ENCODE data around the gene PHB1.
"Not testable (repeated sequence)": the region's sequence is repeated elsewhere in the genome, so short reads cannot be mapped to it uniquely, and the experiment has no call there.

The PHB1 gene

DNA sequence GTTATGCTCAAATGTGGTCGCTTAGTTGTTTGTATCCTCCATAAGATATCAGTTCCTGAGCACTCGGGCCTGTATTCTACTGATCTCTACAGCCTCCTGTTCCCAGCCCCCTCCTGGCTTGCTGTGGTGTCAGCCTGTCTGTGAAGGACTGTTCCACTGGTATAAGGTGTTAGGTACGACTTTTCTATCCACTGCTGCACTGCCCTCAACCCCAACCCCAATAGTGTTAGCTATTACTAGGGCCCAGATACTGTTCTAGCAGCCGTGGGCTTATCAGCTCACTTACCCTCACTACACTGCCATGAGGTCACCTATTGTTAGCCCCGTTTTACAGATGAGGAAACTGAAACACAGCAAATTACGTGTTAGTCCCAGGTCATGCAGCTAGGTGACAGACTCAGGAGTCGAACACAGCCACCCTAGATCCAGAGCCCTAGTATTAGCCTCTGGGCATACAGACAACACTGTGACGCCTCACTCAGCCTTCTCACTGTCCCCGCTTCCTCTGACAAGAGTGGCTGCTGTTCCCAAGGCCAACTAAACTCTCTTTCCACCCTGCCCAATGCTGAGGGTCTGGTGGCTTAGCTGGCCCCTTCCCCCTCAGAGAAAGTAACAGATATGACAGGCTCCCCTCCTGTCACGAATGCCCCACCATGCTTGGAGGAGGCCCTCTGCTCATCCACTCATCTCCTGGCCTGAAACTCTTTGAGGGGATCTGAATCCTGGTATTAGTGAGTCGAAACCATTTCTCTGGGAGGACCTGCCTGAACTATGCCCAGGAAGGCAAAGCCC is 27.0 kb downstream of the PHB1 start:
- DNase-seq (ENCODE audit: low read depth, low spot score), result no peak
- no peak overlapping the region for H3K4me3 ChIP-seq (ENCODE audit: low read length)

DNA sequence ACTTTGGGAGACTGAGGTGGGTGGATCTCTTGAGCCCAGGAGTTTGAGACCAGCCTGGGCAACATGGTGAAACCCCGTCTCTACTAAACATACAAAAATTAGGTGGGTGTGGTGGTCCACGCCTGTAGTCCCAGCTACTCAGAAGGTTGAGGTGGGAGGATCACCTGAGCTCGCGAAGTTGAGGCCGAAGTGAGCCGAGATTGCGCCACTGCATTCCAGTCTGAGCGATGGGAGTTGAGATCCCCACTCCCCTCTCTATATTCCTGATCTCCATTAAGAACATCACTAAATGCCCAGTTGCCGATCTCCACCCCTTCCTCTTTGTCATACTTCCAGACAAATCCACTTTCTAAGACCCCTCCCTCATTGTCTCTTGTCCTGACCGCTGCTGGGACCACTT is 28.3 kb downstream of the PHB1 start:
- no peak overlapping the region for H3K4me3 ChIP-seq (ENCODE audit: low read length)
- DNase-seq (ENCODE audit: low read depth, low spot score), result no peak

DNA sequence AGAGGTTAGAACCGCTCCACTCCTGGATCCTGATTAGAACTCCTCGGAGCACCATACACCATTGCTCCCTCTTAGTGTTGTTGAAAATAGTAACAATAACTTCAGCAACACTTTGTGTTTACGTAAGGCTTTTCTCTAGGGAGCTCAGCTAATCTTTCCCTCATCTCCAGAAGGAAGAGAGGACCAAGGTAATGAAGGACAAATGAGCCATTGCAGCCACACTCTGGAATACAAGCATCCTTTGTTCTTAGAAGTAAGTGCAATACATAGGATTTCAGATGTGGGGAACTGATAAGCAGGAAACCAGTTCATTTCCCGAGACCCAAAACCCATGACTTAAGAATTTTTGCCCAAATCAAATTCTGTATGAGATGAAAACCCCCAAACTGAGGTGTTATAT is 29.7 kb downstream of the PHB1 start:
- no peak for DNase-seq (ENCODE audit: low read depth, low spot score)
- H3K4me3 ChIP-seq (ENCODE audit: low read length), result no peak overlapping the region

DNA sequence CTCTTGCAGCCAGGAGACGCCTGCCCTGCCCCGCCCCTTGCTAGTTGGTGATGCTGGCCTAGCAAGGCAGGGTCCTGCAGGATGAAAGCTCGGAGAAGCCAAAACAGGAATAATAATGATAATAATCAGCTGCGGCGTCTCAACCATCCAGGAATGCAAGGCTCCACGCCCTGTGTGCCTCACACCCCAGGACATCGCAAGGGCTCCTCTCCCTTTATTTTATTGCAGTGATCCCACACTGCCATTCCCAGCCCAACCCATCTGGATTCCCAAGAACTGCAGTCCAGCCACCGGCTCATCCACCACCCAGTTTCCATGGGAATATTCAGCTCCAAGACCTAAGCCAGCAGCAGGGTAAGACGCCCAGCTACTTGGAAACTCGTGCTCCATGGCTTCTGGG is 31.6 kb downstream of the PHB1 start:
- H3K4me3 ChIP-seq (ENCODE audit: low read length), result no peak overlapping the region
- DNase-seq (ENCODE audit: low read depth, low spot score), result no peak

DNA sequence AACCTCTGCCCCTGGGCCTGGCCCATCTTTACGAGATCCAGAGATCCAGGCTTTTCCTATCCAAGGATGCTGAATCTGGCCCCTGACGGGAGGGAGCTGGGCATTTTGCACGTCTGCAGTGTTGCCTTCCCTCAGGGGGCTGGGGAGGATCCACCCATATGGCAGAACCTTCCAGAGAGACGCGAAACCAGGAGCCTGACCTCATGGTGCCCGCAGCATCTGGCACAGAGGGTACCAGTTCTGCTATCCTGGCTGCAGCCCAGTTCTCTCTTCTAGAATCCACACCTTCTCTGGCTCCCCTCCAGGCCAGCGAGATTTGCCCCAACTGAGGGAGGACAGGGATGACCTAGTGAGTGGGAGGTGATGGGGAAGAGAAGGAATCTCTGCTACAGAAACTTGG is 32.1 kb downstream of the PHB1 start:
- H3K4me3 ChIP-seq (ENCODE audit: low read length), result no peak overlapping the region
- no peak for DNase-seq (ENCODE audit: low read depth, low spot score)

DNA sequence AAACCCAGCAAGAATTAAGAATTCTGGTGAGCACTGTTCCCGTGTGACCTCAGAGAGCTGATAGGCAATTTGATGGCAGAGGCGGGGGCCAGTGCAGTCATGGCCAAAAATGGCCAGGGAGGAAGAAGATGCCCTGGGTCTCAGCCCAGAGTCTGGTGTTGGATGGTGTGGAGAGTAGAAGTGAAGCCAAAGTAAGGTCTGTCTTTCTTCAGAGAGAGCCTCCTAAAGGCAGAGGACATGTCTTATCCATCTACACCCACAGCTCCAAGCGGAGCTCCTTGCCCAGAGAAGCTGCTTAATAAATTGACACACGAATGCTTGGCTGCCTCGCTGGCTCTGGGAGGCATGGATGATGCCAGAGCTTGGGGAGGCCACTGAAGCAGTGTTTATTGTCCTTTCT is 32.9 kb downstream of the PHB1 start:
- H3K4me3 ChIP-seq (ENCODE audit: low read length), result no peak overlapping the region
- DNase-seq (ENCODE audit: low read depth, low spot score), result no peak

DNA sequence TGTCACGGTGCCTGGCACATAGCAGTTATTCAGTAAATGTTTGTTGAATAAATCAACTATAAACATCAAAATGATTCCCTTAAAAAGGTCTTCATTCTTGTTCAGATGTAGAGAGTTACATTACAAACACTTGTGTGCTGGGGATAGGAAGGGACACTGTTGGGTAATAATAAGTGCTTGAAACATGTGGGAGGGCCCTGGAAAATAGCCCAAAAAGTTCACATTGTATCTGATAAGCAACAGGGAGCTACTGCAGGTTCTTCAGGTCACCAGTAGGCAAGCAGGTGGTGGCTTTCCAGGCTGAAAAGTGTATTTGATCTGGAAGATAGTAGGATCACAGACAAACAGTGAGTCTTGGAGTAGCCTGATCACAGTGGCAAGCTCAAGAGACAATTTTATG is 33.6 kb downstream of the PHB1 start:
- no peak for DNase-seq (ENCODE audit: low read depth, low spot score)

DNA sequence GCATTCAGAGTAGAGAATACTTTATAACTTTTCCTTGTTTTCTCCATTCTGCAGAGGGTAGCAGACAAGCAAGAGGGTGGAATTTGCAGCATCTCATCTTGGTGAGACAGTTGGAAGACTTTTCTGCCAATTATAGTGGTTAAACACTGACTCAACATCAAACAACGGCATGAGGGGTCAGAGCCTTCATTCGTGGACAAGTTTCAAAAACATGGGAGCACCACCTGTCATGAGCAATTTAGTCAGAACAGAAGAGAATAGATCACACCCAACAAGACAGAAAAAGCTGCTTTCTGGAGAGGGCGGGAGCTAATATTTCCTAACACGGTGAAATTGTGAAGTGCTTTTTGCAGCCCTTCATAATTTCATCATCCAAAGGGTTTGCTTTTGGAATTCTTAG is 34.8 kb downstream of the PHB1 start:
- DNase-seq (ENCODE audit: low read depth, low spot score), result no peak
- H3K4me3 ChIP-seq (ENCODE audit: low read length), result no peak overlapping the region

More for the DNA sequence above, 33.6 kb downstream of the PHB1 start:
- H3K4me3 ChIP-seq (ENCODE audit: low read length), result no peak overlapping the region

DNA sequence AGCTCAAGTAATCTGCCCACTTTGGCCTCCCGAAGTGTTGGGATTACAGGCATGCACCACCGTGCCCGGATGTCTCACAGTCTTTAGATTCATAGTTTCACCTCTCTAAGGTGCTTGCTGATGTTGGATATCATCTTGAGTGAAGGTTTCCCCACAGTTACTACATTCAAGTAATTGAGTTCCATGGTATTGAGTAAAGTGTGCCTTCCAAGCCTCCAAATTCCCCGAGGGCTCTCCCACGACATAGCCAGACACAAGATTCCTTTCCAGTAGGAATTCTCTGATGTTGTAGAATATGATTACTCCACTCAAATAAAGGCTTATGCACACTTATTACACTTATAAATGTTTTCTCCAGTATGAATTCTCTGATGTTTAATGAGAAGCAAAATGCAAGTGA is 36.4 kb downstream of the PHB1 start:
- DNase-seq (ENCODE audit: low read depth, low spot score), result no peak

DNA sequence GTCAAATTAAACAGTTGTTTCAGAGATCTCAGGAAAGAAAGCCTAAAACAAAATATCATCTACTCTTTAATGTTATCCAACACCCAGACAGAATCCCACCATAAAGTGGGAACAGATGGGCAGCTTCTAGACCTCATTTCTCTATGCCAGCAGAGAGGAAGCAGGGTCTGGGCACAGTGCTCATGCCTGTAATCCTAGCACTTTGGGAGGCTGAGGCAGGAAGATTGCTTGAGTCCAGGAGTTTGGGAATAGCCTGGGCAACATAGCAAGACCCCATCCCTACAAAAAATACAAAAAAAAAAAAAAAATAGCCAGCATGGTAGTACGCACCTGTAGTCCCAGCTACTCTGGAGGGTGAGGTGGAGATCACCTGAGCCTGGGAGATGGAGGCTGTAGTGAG is 39.1 kb downstream of the PHB1 start:
- DNase-seq (ENCODE audit: low read depth, low spot score), result no peak
- H3K4me3 ChIP-seq (ENCODE audit: low read length), result no peak overlapping the region

More for the DNA sequence above, 36.4 kb downstream of the PHB1 start:
- no peak overlapping the region for H3K4me3 ChIP-seq (ENCODE audit: low read length)

DNA sequence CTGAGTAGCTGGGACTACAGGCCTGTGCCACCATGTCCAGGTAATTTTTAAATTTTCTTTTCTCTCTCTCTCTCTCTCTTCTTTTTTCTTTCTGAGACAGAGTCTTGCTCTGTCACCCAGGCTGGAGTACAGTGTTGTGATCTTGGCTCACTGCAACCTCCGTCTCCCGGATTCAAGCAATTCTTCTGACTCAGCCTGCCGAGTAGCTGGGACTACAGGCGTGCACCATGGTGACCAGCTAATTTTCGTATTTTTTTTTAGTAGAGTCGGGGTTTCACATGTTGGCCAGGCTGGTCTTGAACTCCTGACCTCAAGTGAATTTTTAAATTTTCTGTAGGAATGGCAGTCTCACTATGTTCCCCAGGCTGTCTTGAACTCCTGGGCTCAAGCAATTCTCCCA is 41.6 kb downstream of the PHB1 start:
- no peak overlapping the region for H3K4me3 ChIP-seq (ENCODE audit: low read length)
- DNase-seq (ENCODE audit: low read depth, low spot score), result no peak

DNA sequence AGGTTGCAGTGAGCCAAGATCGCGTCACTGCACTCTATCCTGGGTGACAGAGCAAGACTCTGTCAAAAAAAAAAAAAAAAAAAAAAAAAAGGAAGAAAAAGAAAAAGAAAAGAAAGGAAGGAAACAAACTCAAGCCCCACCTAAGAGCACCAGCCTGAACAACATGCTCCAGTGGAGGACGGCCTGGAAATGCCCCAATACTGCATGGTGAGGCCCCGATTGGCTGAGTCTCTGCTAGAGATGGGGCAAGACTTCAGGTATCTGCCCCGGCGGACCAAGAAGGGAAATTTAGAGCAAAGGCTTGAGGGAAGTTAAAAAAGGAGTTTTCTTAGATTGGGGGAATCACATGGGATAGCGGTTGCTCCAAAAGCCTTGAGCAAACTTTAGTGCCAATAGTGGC is 42.3 kb downstream of the PHB1 start:
- no peak for DNase-seq (ENCODE audit: low read depth, low spot score)
- no peak overlapping the region for H3K4me3 ChIP-seq (ENCODE audit: low read length)

DNA sequence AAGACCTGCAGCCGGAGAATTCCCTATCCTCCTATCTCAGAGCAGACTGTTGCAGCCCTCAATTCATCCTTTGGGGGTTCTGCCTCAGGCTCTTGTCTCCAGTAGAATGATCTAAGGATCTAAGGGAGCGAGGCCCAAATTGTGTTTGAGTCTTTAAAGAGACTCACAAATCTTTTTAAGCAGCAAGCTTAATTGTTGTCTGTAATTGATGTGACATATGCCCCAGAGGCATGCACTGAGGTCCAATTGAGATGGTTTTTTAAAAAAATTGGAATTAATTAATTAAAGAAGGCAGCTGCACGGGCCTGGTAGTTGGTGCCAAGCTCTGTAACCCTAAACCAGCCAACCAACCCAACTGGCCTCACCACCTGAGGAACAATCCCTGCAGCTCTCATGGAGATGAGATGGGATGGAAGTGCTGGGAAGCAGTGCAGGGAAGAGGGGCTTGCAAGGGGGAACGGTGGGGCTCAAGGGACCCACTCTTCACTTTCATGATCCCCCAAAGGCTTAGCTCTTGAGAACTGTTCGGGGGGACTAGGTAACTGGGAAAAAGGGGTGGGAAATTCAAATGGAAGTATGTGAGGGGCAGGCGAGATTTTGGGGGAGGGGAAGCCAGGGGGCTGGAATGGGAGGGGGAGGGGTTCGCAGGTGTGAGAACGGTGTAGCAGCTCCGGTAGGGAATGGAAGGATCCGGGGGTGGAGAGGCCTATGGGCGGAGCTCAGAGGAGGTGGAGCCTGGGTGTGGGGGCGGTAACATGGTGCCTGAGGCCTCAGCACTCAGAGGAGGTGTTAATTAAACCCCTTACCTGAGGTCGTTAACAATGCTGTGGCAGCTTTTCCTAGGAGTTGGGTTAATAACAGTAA is 43.5 kb downstream of the PHB1 start:
- no peak for DNase-seq (ENCODE audit: low read depth, low spot score)
- H3K4me3 ChIP-seq (ENCODE audit: low read length), result no peak overlapping the region

DNA sequence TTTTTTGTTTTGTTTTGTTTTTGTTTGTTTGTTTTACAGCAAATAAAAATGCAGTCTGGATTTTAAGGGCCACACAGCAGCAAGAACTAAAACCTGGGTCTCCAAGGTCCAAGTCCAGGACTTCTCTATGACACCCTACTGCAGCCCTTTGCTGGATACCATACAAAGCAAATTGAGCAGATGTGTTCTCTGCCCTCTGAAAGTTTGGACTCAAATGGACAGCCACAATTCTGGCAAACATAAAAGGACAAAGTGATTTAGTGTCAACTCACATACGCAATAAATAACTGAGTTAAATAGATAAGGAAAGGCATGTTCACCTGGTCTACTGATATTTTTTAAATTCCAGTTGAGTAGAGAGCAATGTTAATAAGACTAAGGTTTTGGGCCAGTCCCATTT is 44.9 kb downstream of the PHB1 start:
- DNase-seq (ENCODE audit: low read depth, low spot score), result no peak
- H3K4me3 ChIP-seq (ENCODE audit: low read length), result no peak overlapping the region

DNA sequence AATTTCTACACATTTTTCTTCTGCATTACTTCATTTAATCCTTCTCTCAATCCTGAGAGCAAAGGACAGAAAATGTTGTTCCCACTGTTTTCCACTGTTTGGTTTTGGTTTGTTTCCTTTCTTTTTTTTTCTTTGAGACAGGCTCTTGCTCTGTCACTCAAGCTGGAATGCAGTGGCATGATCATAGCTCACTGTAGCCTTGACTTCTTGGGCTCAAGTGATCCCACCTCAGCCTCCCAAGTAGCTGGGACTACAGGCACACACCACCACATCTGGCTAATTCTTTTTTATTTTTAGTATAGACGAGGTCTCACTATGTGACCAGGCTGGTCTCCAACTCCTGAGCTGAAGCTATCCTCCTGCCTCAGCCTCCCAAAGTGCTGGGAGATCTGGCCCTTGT is 45.6 kb downstream of the PHB1 start:
- H3K4me3 ChIP-seq (ENCODE audit: low read length), result no peak overlapping the region
- no peak for DNase-seq (ENCODE audit: low read depth, low spot score)

DNA sequence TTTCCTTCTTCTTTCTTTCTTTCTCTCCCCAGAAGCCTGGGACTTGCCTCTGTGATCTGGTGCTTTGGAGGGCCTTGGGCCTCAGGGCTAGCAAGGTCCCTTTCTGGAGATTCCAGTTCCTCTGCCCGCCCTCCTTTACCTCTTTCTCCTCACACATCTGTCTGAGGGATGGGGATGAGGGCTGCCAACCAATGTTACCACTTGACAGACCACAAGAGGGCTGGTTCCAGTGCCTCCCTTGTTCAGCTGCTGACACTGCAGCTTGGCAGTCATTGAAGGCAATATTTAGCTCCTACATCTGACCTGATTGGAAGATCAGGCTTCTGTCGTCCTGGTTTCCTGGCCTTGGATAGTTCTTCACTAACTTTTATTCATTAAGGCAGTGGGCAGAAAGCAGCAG is 49.0 kb downstream of the PHB1 start:
- H3K4me3 ChIP-seq (ENCODE audit: low read length), result no peak overlapping the region
- DNase-seq (ENCODE audit: low read depth, low spot score), result peak; percentile 79

DNA sequence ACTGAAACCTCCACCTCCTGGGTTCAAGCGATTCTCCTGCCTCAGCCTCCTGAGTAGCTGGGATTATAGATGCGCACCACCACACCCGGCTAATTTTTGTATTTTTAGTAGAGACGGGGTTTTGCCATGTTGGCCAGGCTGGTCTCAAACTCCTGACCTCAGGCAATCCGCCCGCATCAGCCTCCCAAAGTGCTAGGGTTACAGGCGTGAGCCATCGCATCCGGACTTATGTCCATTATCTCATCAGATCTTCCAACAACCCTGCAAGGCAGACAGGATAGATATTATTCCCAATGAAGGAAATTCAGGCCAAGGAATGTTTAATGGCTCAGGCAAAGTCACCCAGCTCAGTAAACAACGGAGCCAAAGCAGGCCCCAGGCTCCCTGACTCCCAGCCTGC is 49.6 kb downstream of the PHB1 start:
- DNase-seq (ENCODE audit: low read depth, low spot score); H3K4me3 ChIP-seq (ENCODE audit: low read length): not testable (repeated sequence)

DNA sequence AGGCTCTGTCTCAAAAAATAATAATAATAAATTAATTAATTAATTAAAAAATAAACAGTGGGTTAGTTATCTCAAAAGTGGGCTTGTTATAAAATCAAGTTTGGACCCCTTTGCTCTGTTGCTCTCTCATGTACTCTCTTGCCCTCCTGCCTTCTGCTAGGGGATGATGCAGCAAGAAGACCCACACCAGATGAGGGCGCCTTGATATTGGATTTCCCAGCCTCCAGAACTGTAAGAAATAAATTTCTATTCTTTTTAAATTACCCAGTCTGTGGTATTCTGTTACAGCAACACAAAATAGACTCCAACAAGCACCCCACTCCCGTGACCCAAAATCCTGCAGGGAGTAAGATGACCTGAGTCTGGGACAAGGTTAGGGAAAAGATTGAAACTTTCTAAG is 50.6 kb downstream of the PHB1 start:
- DNase-seq (ENCODE audit: low read depth, low spot score), result no peak
- no peak overlapping the region for H3K4me3 ChIP-seq (ENCODE audit: low read length)

DNA sequence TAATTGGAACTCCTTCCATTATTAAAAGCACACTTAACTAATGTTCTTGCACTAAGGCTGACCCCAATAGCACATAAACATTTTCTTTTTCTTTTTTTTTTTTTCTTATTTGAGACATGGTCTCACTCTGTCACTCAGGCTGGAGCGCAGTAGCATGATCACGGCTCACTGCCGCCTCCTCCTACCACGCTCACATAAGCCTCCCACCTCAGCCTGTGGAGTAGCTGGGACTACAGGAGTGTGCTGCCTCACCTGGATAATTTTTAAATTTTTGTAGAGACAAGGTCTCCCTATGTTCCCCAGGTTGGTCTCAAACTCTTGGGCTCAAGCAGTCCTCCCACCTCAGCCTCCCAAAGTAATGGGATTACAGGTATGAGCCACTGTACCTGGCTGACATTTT is 51.4 kb downstream of the PHB1 start:
- no peak overlapping the region for H3K4me3 ChIP-seq (ENCODE audit: low read length)
- DNase-seq (ENCODE audit: low read depth, low spot score), result no peak

DNA sequence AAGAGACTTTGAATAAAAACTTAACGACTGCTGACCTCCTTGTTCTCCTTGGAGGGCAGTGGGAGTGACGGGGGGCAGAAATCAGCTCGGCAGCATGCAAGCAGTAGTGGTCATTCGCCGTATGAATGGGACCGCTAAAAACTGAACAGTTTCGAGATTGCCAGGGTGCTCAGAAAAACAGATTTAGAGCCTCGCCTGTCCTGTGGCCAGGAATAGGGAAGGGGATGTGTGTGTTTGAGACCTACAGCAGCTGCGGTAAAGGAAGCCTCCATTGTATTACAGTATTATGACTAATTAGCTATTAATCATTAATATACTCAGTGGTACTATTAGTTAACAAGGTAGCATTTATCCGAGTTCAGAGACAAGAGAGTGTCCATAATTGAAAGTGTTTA is 52.0 kb downstream of the PHB1 start:
- no peak for DNase-seq (ENCODE audit: low read depth, low spot score)

More for the DNA sequence above, 52.0 kb downstream of the PHB1 start:
- peak overlapping the region; percentile 38 for H3K4me3 ChIP-seq (ENCODE audit: low read length)

Data from Jurkat, Clone E6-1 (cell line).